PFSK-1 (cell line): ENCODE results near the gene ATP5MG.

Experiments used
- POLR2AphosphoS5 ChIP-seq: IDR thresholded peaks from 2 replicates; pipeline ENCODE4 v1.6.1; 2012; ENCODE audit warnings: low read depth, mild to moderate bottlenecking, control low read depth, low read length, moderate library complexity
- REST ChIP-seq, 2 experiments: IDR thresholded peaks; 2 replicates each; pipeline versions ENCODE4 v1.6.1 to v1.8.0; 2011 to 2012; ENCODE audit warnings: low read depth in 2 of 2, low read length in 2 of 2, control low read depth in 1 of 2, inconsistent platforms in 1 of 2, mild to moderate bottlenecking in 1 of 2, moderate library complexity in 1 of 2; ENCODE audit not compliant: insufficient read depth in 1 of 2

- no peak for TF ChIP-seq POLR2AphosphoS5
- no peak for TF ChIP-seq REST (IDR thresholded peaks at IDR 0.05; ENCODE audit: insufficient read depth in 1 of 2, low read depth in 2 of 2, low read length in 2 of 2)
Measured at GRCh38 chr11:118373263-118373662, 28.1 kb upstream of the ATP5MG start.
